Embryonic facial prominence (tissue), 1 donor: ENCODE data around the gene RNU11.
"Not testable (repeated sequence)": the region's sequence is repeated elsewhere in the genome, so short reads cannot be mapped to it uniquely, and the experiment has no call there.

Experiments
- DNase-seq: peaks from one replicate; pipeline ENCODE4 v3.0.0-alpha.2; 2016; ENCODE audit errors: extremely low spot score

Gene RNU11

DNA sequence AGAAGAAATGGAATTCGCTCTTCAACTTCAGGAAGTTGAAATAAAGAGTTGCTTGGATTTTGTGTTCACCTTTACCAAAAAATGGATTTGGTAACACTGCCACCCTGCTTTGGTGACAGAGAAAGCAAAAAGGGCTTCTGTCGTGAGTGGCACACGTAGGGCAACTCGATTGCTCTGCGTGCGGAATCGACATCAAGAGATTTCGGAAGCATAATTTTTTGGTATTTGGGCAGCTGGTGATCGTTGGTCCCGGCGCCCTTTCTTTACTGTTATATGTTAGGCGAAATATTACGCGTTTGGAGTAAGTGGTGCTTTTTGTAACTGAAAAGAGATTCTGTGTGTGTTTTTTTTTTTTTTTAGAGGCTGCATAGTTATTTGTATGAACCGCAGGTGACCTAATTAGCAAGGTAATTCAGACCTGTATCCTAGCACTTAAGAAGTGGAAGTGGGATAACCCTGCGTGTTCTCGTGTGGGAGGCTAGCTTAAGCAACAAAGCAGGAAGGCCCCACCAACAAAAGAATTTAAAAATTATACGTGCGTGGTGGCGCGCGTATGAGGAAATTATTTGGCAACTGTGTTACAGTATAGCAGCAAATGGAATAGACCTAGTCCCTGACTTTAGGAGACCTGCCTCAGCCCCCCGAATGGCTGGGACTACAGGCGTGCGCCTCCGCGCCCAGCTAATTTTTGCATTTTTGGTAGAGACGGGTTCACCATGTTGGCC is at the start of gene RNU11:
Gene RNU11 (plus strand): TSS at position 127 of the 725 bp plus-strand sequence.
- peak; percentile 97 for DNase-seq

DNA sequence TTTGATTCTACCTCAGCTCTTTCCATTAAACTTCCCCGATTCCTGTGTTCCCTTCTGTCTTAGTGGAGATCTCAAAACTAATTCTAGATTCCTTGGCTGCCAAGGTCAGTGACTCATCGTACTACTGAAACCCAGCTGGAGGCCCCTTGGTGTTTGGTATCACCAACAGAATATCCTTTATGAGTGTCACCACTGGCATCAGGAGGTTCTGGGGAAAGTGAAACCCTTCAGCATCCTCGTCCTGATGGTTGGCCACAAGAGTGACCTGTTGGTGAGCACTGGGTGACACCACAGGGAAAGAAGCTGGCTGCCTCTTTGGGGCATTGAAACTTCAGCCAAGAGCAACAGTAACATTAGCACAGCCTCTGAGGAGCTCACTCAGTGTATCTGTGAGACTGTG is 46.7 kb upstream of the RNU11 start:
- no peak for DNase-seq

DNA sequence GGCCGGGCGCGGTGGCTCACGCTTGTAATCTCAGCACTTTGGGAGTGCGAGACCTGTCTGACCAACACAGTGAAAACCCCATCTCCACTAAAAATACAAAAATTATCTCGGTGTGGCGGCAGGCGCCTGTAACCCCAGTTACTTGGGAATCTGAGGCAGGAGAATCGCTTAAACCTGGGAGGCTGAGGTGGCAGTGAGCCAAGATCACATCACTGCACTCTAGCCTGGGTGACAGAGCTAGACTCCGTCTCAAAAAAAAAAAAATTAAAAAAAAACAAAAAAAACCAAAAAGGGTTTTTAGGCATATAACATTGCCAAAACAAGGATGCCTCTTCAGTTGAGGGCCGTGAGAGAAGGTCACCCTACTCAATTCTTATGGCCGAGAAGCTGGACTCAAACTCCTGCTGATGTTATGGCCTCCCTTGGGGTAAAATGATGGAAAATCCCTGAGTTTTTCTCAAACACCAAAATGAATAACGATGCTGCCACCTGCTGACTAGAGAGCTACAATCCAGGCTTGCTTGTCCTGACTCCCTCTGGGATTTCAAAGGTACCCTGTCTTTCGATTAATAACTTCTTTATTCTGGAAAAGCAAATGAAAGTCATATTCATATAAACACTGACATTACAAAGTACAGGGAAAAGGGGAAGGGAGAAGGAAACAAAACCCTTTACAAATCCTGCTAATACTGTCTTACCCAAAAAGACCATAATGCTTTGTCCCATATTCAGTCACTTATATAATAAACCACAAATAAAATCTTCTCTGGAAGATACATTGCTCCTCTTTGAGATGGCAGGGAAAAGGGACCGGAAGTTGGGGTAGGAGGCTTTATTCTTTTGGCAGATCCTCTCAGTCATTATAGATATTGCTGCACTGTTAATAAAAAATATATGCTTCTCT is 45.6 kb upstream of the RNU11 start:
- peak; percentile 50 for DNase-seq

DNA sequence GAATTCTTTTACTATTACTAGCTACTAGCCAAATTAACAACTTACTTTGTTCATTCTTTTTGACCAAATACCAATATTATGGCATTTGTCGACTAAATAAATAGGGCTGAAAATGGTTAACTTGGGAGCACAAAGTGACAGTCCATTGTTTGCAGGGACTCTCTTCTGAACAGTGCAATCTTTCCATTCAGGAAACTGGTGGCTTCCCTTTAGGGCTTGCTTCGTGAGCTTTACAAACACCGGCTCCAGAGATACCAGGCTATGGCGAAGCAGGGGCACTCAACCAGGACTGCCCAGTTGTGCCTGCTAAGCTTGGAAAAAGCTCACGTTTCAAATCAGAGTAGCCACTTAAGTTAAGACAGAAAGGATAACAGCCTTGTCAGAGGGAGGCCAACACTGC is 44.0 kb upstream of the RNU11 start:
- no peak for DNase-seq

DNA sequence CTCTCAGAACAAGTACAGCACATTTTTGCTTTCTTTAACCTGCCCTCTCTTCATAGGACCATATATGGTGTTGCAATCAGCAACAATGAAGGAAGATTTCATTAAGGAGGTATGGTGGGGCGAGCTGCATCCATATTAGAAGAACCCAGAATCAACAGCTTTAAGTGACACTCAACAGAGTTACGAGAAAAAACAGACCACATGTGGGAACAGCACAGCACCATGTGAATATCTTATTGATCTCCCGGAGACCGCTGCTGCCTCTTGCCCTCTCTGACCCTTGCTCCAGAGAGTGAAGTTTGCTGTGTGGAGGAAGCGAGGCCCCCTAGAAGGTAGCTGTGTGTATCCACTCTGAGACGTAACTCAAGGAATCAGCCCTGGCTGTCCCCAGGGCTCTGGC is 43.4 kb upstream of the RNU11 start:
- no peak for DNase-seq

DNA sequence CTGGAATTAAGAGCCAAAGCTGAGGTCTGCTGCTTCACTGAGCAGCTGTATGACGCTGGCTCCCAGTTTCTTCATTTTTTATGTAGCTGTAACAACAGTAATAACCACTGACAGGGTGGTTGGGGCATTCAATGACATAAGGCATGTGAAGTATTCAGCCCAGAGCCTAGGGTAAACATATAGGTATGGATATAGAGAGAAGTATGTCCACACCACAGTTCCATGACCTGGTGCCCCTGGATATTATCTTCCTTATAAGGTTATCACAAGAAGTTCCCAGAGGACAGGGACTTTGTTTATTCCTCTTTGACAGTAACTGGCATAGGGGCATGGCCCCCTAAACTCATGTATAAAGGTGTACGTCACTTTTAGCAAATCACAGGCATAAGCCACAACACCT is 41.6 kb upstream of the RNU11 start:
- DNase-seq, result no peak

DNA sequence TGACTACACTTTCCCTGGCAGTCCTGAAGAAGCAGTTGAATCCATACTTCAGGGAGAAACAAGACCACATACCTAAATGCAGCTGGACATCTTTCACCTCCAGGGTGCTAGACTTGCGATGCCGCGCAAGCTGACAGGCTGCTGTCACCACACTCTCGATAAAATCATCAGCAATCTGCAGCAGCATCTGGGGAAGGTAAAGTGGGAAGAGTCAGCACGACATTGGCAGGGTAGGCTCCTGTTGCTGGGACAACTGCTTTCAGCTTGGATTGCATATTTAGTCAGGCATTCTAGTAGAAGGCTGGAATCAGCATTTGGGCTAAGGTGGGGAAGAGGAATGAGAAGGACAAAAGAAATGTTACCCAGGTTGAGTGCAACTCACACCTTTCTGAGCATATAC is 35.2 kb upstream of the RNU11 start:
- no peak for DNase-seq

DNA sequence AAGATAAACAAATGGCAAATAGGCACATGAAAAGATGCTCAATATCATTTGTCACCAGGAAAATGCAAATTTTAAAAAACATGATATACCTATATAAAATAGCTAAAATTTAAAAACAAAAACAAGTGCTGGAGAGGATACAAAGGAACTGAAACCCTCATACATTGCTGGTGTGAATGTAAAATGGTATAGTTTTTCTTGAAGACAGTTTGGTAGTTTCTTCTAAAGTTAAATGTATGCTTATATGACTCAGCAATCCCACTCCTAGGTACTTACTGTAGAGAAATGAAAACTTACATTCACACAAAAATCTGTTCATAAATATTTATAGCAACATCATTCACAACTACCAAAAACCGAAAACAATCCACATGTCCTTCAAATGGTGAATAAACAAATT is 16.7 kb upstream of the RNU11 start:
- DNase-seq, result no peak

DNA sequence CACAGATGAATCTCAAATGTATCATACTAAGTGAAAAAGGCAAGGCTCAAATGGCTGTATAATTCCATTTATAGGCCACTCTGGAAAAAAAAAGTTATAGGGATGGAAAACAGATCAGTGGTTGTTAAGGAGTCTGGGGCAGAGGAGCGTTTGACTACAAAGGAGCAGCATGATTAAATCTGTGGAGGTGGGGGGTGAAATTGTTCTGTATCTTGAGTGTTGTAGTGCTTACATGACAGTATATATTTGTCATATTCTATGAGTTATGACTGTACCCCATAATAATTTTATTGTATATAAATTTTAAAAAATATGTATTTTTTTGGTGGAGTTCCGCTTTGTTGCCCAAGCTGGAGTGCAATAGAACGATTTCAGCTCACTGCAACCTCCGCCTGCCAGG is 15.8 kb upstream of the RNU11 start:
- no peak for DNase-seq

DNA sequence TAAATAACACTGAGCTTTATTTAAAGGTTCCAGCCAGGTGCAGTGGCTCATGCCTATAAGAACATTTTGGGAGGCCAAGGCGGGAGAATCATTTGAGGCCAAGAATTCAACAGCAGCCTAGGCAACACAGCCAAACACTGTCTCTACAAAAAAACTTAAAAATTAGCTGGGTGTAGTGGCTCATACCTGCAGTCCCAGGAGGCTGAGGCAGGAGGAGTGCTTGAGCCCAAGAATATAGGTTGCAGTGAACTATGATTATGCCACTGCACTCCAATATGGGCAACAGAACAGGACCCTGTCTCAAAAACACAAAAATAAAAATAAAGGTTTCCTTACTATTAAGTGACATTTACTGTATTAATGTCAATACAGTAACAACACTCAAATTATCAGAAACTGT is 7.6 kb upstream of the RNU11 start:
- no peak for DNase-seq

DNA sequence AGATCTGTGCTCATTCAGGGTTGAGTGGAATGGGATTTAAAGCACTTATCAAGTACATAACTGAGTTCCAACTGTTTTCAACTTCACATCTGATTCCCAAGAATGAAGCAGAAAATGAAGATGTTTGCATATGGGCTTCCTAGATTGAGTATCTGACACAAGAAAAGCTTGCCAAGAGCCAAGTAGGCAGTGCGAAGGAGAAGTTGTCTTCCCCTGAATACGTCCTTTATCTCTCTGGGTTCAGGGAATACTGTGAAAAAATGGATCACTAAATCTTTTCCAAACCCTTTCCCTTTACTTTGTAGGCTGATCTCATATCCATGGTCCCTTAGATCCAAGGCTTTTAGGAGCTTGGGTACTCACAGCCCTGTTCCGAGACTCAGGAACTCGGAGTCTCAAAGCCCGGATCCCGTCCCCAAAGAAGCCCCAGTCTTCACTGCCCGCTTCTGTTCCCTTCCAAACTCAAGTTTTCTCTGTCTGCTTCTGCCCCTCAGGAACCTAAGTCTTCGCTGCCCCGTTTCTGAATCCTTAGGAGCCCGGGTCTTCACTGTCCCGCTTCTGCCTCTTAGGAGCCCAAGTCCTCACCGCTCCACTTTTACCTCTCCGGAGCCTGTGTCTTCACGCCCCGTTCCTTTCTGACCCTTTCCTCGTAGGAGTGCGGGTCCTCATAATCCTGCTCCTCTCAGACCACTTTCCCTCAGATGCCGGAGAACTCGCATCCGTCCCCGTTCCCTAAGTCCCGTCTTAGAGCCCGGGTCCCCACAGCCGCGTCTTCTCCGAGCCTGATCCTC is 6.1 kb upstream of the RNU11 start:
- peak; percentile 7 for DNase-seq

DNA sequence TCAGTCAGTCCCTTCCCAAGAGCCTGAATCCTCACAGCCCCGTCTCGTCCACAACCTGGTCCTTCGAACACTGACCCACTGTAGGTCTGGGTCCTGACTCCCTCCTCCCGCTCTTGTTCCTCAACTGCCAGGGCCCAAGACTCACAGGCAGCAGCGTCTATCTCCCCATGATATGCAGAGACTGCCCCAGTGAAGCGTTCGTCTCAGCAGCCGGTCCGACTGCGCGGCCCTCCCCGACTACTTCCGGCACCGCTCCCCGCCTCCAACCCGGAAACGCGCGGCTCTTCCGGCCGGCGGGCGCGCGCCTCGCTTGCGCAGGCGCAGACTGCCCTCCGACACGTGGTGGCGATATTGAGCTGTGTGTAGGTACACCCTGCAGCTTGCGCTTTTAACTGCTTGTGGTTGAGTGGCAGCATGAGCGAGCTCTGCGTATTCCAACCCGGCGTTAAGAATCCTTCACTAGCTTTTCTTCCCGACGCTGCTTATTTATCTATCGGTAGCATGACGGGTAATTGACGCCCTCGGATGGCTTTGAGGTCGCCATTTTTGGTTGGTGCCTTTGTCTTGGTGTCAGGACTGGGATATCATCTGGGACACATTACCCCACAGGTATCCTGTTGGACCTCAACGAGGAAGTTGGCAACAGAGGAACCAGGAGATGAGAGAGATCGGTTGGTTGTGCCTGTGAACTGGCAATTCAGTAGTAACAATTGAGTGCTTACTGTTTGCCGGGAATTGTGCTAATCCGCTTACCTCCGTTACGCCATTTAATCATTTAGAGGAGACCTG is 5.4 kb upstream of the RNU11 start, which contains the start of gene TAF12:
Gene TAF12 (minus strand): TSS at position 221 of the 789 bp plus-strand sequence. CDS start 20,986 bp downstream, outside the sequence.
- peak; percentile 92 for DNase-seq

DNA sequence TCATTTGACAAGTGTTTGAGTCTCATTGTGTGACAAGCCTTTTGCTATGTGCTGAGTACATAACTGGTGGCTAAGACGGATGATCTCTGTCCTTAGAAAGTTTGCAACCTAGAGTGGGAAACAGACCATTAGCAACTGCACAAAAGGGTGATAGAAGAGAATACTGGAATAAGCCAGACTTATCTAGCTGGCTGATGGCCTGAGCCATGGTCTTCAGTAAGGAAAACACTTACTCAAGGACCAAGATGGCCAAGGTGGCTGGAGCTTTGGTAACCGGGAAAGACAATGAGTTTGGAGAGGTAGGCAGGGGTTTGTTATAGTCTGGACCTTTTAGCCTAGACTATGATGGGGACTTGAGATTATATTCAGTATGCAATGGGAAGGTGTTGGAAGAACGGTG is 3.9 kb upstream of the RNU11 start:
- DNase-seq, result no peak

DNA sequence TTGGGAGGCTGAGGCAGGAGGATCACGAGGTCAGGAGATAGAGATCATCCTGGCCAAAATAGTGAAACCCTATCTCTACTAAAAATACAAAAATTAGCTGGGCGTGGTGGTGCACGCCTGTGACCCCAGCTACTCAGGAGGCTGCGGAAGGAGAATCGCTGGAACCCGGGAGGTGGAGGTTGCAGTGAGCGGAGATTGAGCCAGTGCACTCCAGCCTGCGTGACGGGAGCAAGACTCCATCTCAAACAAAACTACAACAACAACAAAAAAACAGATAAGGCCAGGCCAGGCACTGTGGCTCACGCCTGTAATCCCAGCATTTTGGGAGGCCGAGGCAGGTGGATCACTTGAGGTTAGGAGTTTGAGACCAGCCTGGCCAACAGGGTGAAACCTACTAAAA is 3.0 kb upstream of the RNU11 start:
- not testable (repeated sequence) for DNase-seq

DNA sequence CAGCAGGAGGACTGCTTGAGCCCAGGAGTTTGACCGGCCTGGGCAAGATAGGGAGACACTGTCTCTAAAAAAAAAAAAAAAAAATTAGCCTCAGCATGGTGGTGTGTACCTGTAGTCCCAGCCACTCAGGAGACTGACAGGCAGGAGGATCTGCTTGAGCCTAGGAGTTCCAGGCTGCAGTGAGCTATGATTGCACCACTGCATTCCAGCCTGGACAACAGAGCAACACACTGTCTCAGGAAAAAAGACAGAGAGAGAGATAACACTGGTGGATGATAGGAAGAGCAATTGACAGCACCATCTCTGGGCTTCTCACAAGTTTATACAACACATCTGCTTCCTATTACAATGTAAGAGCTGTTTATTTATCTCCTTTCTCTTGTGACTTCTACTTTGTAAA is 2.4 kb upstream of the RNU11 start:
- DNase-seq, result no peak

DNA sequence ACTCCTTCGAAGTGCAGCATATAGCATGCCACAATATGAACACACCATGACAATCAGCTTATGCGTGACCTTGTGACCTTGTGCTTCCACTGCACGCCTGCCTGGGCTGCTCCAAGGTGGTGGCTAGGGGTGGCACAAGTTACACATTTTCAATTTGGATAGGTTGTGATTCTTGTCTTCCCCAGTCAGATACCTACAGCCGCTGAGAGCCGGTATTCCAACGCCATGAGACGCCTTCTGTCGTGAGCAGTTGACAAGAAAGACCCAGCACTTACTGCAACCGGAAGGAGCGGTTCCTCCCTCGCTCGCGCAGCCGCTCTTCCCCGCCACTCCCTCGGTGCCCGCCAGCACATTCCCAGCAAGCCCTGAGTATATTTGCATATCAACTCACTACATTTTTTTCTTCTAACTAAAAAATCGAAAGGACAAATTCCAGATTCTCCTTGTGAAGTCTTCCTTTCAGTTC is 359 bp upstream of the RNU11 start:
- peak; percentile 93 for DNase-seq

DNA sequence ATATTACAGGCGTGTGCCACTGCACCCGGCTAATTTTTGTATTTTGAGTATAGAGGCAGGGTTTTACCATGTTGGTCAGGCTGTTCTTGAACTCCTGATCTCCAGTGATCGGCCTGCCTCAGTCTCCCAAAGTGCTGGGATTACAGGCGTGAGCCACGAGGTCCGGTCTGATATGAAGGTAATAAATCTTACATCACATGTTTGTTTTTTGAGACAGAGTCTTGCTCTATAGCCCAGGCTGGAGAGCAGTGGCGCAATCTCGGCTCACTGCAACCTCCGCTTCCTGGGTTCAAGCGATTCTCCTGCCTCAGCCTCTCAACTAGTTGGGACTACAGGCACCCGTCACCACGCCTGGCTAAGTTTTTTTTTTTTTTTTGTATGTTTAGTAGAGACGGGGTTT is 4.7 kb downstream of the RNU11 start:
- not testable (repeated sequence) for DNase-seq

DNA sequence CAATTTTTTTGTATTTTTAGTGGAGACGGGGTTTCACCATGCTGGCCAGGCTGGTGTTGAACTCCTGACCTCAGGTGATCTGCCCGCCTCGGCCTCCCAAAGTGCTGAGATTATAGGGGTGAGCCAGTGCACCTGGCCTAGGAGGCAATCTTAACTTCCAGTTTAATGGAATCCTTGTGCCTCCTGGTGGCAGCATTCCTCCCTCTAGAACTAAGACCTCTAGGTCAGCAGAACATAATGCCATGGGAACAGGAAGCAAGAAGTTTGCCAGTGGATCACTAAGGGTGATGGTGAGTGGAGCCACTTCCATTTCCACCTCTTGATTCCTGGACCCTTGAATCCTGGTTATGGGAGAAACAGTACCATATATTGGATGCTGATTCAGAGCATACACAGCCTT is 5.5 kb downstream of the RNU11 start:
- DNase-seq, result not testable (repeated sequence)

DNA sequence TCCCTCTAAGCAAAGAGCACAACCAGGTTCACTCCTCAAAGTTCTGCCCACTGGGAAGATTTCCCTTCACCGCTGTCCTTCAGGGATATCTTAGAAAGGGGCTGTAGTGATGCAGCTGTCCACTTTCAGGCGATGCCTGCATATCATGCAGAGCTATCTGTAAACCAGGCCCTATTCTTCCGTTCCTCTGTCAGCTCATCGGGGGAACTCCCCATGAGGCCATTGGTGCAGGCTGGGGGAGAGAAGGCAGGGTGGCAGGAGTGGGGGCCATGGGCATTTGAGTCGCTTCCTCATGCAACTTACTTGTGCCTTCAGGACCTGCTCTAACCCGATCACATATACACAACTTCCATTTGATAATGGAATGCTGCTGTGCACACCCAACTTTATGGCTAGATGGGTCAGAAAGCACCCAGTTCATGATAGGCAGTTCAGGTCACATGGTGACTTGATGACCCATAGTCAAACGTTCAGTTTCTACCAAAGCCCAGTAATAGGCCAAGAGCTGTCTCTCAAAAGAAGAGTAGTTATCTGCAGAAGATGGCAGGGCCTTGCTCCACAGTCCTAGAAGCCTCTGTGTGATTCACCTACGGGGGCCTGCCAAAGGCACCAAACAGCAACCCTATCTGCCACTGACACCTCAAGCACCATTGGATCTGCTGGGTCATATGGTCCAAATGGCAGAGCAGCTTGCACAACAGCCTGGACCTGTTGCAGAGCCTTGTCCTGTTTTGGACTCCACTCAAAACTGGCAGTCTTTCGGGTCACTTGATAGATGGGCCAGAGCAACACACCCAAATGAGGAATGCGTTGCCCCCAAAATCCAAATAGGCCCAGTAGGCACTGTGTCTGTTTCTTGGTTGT is 7.3 kb downstream of the RNU11 start:
- not testable (repeated sequence) for DNase-seq

DNA sequence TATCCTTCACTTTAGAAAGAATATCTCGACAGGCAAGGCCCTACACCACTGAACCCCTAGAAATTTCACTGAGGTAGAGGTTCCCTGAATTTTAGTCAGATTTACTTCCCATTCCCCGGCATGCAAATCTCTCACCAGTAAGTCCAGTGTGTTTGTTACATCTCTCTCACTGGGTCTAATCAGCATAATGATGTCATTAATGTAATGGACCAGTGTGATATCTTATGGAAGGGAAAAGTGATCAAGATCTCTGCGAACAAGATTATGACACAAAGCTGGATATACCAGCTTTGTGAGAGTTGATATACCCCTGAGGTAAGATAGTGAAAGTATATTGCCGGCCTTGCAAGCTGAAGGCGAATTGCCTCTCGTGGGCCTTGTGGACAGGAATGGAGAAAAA is 7.9 kb downstream of the RNU11 start:
- no peak for DNase-seq
